Uterus (tissue), 2 donors: ENCODE results near the gene ZNF106.

Experiments
- POLR2A ChIP-seq, 2 donors: fragments of 450-650 bp; IDR thresholded peaks; one replicate each; pipeline ENCODE4 v1.6.1; 2016; ENCODE audit warnings: antibody characterized with exemption in 2 of 2, mild to moderate bottlenecking in 1 of 2, moderate library complexity in 1 of 2
- TF ChIP-seq, protein P1 (sequence below), 4 experiments: fragments of 200-600 bp in 2 of 4; fragments of 450-650 bp in 2 of 4; sonication (generic) in 2 of 4; IDR thresholded peaks; one replicate each; pipeline ENCODE4 v1.5.1; 2016 to 2019; ENCODE audit warnings: antibody characterized with exemption in 4 of 4, mild to moderate bottlenecking in 2 of 4, moderate library complexity in 1 of 4

DNA sequence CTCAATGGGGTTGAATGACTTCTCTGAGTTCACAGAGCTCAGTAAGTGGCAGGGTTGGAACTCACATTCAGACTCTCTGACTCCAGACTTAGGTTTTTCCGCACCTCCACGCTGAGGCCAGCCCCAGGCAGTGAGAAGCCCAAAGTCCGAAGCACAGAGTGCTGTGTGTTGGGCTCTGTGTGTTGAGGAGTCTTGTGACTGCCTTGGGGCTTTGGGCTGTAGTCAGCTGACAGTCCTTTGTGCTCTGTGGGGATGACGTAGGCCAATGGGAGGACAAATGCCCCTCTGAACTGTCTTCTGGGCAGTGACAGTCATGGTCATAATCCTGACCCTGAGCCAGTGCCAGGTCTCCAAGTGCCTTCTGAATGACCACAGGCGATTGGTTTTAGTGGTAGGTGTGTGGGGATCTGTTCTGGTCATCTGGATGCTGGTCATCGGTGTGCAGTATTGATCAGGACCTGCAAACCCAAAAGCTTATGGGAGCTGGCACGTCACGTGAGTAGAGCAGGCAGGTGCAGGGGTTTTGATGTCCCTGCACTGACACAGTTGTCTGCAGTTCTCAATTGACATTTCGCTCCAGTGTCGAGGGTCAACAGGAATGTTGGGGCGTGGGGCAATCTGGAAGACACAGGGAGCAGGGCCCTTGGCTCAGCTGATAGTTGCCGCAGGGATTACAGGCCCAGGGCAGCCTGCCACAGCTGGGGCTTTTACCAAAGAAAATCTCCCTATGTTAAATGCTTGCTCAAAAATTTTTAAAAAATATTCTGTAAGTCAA is 86.3 kb downstream of the ZNF106 start:
- TF ChIP-seq, protein P1, sequence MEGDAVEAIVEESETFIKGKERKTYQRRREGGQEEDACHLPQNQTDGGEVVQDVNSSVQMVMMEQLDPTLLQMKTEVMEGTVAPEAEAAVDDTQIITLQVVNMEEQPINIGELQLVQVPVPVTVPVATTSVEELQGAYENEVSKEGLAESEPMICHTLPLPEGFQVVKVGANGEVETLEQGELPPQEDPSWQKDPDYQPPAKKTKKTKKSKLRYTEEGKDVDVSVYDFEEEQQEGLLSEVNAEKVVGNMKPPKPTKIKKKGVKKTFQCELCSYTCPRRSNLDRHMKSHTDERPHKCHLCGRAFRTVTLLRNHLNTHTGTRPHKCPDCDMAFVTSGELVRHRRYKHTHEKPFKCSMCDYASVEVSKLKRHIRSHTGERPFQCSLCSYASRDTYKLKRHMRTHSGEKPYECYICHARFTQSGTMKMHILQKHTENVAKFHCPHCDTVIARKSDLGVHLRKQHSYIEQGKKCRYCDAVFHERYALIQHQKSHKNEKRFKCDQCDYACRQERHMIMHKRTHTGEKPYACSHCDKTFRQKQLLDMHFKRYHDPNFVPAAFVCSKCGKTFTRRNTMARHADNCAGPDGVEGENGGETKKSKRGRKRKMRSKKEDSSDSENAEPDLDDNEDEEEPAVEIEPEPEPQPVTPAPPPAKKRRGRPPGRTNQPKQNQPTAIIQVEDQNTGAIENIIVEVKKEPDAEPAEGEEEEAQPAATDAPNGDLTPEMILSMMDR (IDR thresholded peaks at IDR 0.05) = no peak
- TF ChIP-seq POLR2A (IDR thresholded peaks at IDR 0.05) = no peak
